ENCODE data around the gene STK11.

DNA sequence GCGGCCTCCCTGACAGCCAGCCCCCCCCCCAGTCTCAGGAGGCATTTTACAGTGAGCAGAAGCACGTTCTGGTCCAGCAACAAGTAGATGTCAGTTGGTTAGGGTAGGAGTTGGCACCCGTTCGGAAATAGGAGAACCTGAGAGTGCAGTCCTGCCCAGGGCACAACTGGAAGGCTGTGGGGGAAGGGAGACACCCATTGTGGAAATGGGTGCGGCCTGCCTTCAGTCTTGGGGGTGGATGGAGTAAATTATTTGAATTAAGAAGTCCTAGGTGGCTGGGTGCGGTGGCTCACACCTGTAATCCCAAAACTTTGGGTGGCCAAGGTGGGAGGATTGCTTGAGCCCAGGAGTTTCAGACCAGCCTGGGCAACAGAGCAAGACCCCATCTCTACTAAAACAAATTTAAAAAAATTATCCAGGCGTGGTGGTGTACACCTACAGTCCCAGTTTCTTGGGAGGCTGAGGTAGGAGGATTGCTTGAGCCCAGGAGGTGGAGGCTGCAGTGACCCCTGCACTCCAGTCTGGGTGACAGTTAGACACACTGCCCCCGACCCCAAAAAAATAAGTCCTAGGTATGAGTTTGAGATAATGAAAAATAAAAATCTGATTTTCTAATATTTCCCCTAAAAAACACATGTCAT lies 64.8 kb downstream of the STK11 start:
- TF ChIP-seq SP1 (IDR thresholded peaks at IDR 0.05) (no peak), FOXA1 (IDR thresholded peaks at IDR 0.05) (no peak), HDGF (IDR thresholded peaks at IDR 0.05; ENCODE audit: borderline replicate concordance) (no peak), ZNF384 (IDR thresholded peaks at IDR 0.05) (no peak), NFRKB (IDR thresholded peaks at IDR 0.05) (no peak), FOXK2 (IDR thresholded peaks at IDR 0.05) (no peak), ARNT (IDR thresholded peaks at IDR 0.05) (no peak), SUZ12 (IDR thresholded peaks at IDR 0.05) (no peak), LEF1 (IDR thresholded peaks at IDR 0.05; ENCODE audit: borderline replicate concordance) (no peak), BHLHE40 (IDR thresholded peaks at IDR 0.05; ENCODE audit: borderline replicate concordance) (no peak)

Data from HEK293T (cell line).